Hippocampal formation (tissue), 2 donors: ENCODE data around the gene MYO15A.
"Not testable (repeated sequence)": the region's sequence is repeated elsewhere in the genome, so short reads cannot be mapped to it uniquely, and the experiment has no call there.

ENCODE experiments used
- DNase-seq, 2 donors: peaks; one replicate each; lab custom pipeline; 2025; lab: John Stamatoyannopoulos, UW

MYO15A gene

GRCh38 chr17:18185832-18186626, 77.5 kb downstream of the MYO15A start:
- no peak for DNase-seq

GRCh38 chr17:18186627-18186982, 78.0 kb downstream of the MYO15A start:
- DNase-seq: peak in 1 of 2 donors; percentile 53

DNA sequence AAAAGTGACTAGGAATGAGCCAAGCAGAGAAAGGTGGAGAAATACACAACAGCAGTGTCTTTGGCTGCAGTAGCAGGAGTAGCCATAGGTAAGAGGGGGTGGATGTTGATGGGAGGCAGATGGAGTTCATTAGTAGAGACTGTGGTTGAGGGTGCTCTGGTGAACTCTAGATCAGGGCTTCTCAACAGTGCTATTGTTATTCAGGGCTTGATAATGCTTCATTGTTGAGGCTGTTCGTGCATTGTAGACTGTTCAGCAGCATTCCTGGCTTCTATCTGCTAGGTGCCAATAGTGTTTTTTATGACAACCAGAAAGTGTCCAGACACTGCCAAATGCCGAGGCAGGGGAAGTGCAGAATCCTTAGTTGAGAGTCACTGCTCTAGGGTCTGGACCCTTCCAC, 78.7 kb downstream of the MYO15A start:
- peak in 1 of 2 donors; percentile 75 for DNase-seq

GRCh38 chr17:18187821-18188761, 79.5 kb downstream of the MYO15A start:
- DNase-seq: no peak

DNA sequence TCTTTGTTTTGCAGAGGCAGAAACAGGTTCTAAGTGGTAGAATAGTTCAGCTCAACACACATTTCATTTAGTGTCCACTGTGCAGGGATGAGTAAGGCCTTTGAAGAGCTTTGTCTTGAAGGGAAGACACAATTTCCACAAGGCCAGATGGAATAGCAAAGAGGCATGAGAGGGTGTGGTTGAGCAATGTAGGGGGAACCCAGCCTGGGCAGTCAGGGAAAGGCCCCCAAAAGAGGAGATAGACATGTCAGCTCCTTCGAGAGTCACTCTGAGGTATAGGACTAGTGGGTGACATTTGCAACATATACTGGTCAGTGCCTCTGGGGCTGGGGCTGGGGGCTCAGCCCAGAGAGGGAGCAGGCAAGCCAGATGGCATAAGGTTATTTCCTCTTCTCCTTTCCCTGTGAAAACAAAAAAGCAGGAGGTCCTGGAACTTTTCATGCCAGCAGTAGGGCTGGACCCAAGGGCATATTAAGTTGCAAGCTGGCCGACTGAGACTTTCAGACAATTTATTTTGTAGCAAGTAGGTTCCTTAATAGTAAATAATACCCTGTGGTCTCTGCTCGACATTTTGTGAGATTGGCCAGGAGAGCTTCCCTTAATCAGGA, 82.2 kb downstream of the MYO15A start:
- DNase-seq: no peak

- DNase-seq: no peak
Observed at GRCh38 chr17:18191236-18191667, 82.7 kb downstream of the MYO15A start.

DNA sequence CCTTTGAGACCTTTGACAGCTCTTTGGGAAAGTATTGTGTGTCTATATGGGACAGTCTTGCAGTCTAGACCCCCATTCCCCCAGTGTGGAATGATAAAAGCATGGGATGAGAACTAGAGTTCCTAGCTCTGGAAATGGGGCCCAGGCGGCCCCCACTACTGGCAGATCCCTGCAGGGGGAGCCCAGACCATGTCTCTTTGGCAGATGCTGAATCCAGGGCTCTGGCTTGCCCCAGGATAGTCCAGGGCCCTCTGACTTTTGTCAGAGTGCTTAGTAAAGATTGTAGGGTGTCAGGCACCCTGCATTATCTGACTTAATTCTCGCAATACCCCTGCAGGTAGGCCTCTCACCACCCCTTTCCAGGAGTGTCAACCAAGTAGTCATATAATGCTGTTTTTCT, 83.4 kb downstream of the MYO15A start:
- DNase-seq: no peak

DNA sequence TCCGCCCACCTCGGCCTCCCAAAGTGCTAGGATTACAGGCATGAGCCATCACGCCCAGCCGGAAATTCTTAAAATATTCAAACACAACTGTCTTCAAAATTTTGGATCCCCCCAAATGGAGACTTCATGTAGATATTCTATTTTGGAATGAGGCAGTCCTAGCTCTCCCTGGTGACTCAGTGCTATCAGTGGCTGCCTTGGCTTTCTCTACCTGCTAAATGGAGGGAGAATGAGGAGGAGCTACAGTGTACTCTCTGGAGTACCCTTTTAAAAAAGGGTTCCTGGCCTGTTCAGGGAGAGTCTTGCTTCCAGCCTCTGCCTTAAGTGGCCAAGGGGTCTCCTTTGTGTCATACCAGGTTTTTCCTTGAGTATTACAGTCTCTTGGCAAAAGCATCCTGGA, 85.8 kb downstream of the MYO15A start:
- no peak for DNase-seq

DNA sequence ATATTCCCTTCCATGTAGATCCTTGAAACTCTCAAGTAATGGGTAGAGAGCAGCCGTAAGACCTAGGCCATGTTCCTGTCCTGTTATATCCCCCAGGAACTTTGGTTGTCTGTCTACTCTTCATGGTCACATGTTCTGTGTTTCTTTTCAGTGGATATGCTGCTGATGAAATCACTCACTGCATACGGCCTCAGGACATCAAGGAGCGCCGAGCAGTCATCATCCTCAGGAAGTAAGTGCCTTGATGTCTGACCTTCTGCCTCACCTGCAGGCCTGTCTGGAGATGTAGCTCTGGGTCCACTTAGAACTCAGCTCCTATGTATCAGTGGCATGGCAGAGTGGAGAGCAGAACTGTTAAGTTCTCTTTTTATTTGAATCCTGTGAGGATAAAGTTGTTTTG, 86.2 kb downstream of the MYO15A start:
- DNase-seq: no peak

DNA sequence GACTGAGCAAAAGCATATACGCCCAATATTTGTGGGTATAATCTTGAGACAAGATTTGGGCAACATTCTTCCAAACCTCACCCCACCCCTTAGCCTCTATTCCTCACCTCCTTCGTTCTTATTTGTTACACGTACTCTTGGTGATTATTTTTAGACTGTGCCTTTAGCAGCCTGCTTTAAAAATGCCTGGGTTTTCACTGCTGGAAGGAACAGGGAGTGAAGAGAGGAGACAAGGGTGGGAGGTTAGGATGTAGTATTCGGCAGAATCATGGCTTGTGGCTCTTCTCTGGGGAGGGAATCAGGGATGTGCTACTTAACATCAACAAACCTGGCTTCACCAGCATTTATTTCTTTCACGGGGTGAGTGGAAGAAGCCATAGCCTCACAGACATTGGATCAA, 86.7 kb downstream of the MYO15A start:
- DNase-seq: no peak

DNA sequence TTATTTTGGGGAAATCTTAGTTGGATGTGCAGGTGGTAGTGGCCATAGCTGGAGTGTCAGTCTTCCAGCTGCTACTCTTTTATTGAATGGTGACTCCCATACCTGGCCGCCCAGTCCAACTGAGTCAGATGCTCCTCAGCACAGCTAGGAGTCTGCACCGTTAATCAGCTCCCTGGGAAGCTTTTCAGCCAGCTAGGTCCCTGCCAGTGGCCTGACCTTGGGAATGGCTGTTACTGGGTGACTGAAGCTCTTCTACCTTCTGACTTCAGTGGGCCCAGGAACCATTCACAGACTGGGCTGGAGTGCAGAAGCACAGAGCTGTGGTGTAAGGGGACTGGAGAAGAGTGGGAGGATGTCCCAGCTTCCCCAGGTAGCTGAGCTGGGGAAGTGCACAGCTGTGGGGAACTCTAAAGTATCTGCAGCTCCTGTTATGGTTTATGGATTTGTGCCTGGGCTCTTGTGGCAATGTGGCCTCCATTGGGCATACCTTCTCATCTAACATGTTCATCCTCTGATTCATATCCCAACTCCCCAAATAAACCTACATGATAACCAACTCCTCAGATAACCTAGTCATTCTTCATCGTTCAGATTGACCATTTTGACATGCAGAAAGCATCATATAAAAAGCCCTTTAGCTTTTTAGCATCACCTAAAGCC, 89.1 kb downstream of the MYO15A start:
- DNase-seq: no peak

GRCh38 chr17:18198530-18198929, 90.0 kb downstream of the MYO15A start:
- DNase-seq: no peak

DNA sequence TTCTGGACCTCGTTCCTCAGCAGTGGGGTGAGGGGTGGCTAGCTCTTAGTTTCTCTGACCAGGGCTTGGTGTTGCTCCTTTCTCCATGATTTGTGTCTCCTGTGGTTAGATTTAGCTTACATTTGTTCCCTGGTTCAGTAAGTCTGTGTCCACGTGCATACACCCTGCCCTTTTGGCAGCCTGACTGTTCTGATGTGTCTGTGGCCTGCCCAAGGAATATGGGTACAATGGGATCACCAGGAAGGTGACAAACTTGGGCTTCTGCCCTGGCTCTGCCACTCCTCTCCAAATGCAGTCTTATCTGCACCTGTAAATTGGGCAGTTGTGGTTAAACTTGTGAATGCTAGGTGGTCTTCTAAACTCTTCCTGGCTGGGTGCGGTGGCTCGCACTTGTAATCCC, 92.6 kb downstream of the MYO15A start:
- DNase-seq: no peak

DNA sequence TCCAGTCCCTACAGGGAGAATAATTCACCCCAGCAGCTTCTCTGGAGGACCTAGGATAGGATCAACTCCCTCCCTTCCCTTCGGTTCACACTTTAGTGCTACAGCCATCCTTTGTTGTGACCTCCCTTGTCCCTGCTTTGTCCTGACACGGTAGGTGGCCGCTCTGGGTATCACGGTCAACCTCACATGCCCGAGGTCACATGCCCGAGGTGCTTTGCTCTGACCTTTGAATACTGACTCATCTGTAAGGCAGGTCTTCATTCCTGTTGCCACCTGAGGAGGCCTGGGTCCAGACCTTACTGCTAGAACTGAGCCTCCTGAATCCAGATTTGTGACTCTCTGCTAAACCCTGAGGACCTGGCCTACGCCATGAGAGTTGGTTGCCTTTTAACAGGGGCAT, 94.8 kb downstream of the MYO15A start:
- DNase-seq: no peak

GRCh38 chr17:18205861-18206260, 97.3 kb downstream of the MYO15A start:
- DNase-seq: no peak

DNA sequence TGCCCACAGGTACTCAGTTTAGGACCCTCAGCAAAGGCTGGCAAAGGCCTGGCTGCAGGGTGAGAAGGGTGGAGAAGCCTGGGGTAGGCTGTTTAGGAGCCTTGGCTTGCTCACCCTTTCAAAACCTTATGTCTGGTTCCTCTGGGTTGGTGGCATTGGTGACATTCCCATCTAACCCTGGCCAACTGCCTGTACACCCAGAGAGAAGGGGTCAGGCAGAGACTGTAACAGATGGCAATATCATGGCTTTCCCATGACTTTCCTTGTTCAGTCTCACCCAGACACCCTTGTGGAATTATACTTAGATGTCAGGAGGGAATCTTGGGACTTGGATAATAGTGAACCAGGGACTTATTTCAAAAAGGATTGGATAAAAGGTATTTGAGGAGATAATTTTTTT, 98.4 kb downstream of the MYO15A start:
- DNase-seq: no peak

- DNase-seq: no peak
Observed at GRCh38 chr17:18208092-18208491, 99.5 kb downstream of the MYO15A start.

- DNase-seq: no peak
Observed at GRCh38 chr17:18213666-18214270, 105.2 kb downstream of the MYO15A start.

GRCh38 chr17:18216906-18217305, 108.3 kb downstream of the MYO15A start:
- not testable (repeated sequence) for DNase-seq

DNA sequence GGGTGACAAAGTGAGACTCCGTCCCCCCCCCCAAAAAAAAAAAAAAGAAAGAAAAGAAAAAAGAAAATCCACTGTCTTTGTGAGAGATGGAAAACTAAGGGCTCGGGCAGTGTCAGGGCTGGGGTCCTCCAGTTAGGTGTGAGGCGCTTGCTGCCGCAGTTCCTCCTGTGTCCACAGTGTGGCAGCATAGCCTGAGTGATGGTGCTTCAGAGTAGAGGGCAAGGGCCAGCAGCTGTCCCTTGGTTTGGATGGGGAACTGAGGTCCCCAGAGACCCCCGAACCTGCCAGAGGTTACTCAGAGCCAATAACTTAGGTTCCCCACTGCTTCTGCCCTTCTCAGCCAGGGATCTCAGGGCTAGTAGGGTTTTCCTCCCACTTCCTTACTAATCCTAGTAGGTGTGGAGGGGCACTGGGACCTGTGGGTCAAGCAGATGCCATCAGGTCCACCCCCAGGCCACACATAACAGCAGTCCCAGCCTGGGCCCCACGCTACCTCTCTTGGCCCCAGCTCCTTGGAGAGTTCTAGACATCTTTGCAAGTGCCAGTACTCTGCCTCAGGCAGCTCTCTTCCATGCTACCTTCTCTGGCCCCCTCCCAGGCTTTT, 109.0 kb downstream of the MYO15A start:
- DNase-seq: peak; percentile 45 to 59

GRCh38 chr17:18218756-18219415, 110.3 kb downstream of the MYO15A start:
- no peak for DNase-seq
